Upper lobe of right lung (tissue), 1 donor: ENCODE results near the gene TIAM1. TPM values are rescaled to one million over a fixed set of nuclear protein-coding genes. Genes with fewer than 3 reads are reported as not detected.

Experiments used
- ATAC-seq: fragments of 200-7000 bp; cut with Tn5 transposase; one replicate; pipeline ENCODE4 v1.9.1; 2020; ENCODE audit warnings: mild to moderate bottlenecking, moderate library complexity
- DNase-seq: peaks from one replicate; pipeline ENCODE4 v3.0.0-alpha.2; 2020
- H3K27ac ChIP-seq: fragments of 200-600 bp; one replicate; pipeline ENCODE4 v1.8.0; 2022
- H3K27me3 ChIP-seq: fragments of 200-600 bp; one replicate; pipeline ENCODE4 v1.8.0; 2022; ENCODE audit warnings: mild to moderate bottlenecking
- H3K36me3 ChIP-seq: fragments of 200-600 bp; one replicate; pipeline ENCODE4 v1.8.0; 2022
- H3K4me1 ChIP-seq: fragments of 200-600 bp; one replicate; pipeline ENCODE4 v1.8.0; 2022
- H3K4me3 ChIP-seq: fragments of 200-600 bp; one replicate; pipeline ENCODE4 v1.8.0; 2022; ENCODE audit warnings: mild to moderate bottlenecking
- H3K9me3 ChIP-seq: fragments of 200-600 bp; one replicate; pipeline ENCODE4 v1.8.0; 2022
- intact Hi-C: fragments of 100-400 bp; cut with DNase I; formaldehyde crosslinking; loops from one replicate; pipeline ENCODE4 v1.11.0; 2022
- total RNA-seq: library from RNA; stranded (reverse); fragmentation: NEBNext Ultra II Directional; extraction: Animal tissue kit (Norgen Biotek cat#: 25700); gene quantifications from one replicate; pipeline ENCODE4 v1.2.1, GENCODE V29; 2021
- TF ChIP-seq, protein P1 (sequence below): fragments of 200-600 bp; IDR thresholded peaks from one replicate; pipeline ENCODE4 v1.8.0; 2022; ENCODE audit warnings: antibody characterized with exemption
- donor health status: DM: no; HTN: yes; CAD: no; lungs with severe emphysema.

The TIAM1 gene
- total RNA-seq, 1 donor from 2014 or later, result 27.3 TPM

DNA sequence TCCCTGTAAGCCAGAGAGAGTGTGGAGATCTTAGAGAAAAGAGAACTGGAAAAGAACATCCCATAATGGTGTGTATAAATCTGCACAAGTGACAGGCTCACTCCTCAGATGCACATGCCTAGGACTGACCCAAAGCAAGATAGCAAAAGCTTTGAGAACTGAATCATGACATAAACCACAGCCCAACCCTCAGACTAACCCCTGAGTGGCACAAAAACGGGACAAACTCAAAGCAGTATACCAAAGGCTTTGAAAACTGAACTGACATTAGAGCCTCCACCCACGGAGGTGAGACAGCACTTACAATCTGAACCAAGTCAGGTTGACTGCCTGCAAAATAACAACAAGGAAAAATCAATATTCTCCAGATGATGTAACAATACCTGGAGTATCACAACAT, 70.8 kb downstream of the TIAM1 start:
- Histone ChIP-seq H3K27ac (no peak overlapping the region), H3K4me1 (no peaks in the 10 kb centered on the region), H3K36me3 (no peaks in the 10 kb centered on the region), H3K27me3 (no peaks in the 10 kb centered on the region), H3K9me3 (no peaks in the 10 kb centered on the region), H3K4me3 (no peak overlapping the region)
- intact Hi-C loops, result no loop called here
- ATAC-seq (no peak), DNase-seq (no peak)
- TF ChIP-seq, protein P1, sequence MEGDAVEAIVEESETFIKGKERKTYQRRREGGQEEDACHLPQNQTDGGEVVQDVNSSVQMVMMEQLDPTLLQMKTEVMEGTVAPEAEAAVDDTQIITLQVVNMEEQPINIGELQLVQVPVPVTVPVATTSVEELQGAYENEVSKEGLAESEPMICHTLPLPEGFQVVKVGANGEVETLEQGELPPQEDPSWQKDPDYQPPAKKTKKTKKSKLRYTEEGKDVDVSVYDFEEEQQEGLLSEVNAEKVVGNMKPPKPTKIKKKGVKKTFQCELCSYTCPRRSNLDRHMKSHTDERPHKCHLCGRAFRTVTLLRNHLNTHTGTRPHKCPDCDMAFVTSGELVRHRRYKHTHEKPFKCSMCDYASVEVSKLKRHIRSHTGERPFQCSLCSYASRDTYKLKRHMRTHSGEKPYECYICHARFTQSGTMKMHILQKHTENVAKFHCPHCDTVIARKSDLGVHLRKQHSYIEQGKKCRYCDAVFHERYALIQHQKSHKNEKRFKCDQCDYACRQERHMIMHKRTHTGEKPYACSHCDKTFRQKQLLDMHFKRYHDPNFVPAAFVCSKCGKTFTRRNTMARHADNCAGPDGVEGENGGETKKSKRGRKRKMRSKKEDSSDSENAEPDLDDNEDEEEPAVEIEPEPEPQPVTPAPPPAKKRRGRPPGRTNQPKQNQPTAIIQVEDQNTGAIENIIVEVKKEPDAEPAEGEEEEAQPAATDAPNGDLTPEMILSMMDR, result no peak

DNA sequence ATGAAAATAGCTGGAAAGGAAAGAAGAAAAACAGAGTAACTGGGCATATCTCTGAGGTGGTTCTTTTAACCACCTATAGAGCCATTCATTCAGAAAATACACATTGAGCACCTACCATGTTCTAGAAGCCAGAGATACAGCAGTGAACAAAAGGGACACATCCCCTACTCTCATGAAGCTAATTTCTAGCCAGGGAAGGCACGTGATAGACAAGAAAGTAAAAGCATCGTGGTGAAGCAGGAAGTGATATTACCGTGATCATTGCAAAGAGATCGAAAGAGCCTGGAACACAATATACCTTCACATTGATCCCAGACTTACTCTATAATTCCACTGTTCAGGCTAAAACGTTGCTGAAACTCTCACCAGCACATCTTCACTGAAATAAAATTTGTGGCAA, 76.0 kb downstream of the TIAM1 start:
- no peak for ATAC-seq
- H3K27me3 ChIP-seq, result no peaks in the 10 kb centered on the region
- H3K4me3 ChIP-seq, result no peak overlapping the region
- no peaks in the 10 kb centered on the region for H3K4me1 ChIP-seq
- TF ChIP-seq, protein P1, result no peak
- no peak overlapping the region for H3K27ac ChIP-seq
- no peak for DNase-seq
- H3K36me3 ChIP-seq, result no peaks in the 10 kb centered on the region
- no peaks in the 10 kb centered on the region for H3K9me3 ChIP-seq
- intact Hi-C loops, result no loop called here

DNA sequence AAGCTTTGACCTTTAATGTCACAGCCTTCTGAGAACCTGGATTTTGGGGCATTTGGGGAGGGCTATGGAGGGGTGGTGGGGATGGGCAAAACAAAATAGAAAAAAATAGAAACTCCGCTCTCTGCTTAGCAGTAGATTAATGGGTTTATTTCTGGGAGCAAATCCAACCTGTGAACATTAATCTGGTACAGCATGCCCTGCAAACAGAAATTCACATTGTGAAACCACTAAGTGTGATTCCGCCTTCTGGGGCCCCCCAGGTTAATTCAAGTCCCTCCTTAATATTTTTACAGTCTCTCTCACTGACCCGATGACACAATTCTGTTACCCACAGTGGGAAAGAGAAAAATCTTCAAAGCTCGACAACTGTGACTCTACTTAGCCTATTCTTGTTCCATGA, 76.4 kb downstream of the TIAM1 start:
- DNase-seq, result no peak
- no peak for ATAC-seq
- no peaks in the 10 kb centered on the region for H3K4me1 ChIP-seq
- TF ChIP-seq, protein P1, result no peak
- no peaks in the 10 kb centered on the region for H3K36me3 ChIP-seq
- no peak overlapping the region for H3K4me3 ChIP-seq
- no peaks in the 10 kb centered on the region for H3K27me3 ChIP-seq
- no peaks in the 10 kb centered on the region for H3K9me3 ChIP-seq
- intact Hi-C loops, result no loop called here
- H3K27ac ChIP-seq, result no peak overlapping the region

DNA sequence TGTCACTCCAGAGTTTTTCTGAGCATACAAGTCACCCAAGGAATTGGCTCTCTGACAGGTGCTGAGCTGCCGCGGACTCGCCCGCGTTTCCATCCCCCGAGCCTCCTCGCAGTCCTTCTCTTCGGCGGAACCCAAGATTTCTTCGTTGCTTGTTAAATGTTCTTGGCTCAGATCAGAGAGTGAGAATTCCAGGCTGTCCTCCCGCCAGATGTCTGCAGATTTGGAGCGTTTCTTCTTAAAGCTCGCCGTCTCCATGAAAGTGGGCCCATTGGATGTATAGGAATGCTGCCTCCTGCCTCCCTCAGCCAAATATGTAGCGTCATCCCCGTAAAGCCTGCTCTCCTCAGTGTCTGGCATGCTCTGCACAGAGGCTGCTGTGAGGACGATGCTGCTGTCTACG, 77.8 kb downstream of the TIAM1 start:
- no peak overlapping the region for H3K27ac ChIP-seq
- H3K4me3 ChIP-seq, result no peak overlapping the region
- TF ChIP-seq, protein P1, result no peak
- ATAC-seq (no peak), DNase-seq (no peak)
- H3K36me3 ChIP-seq, result no peaks in the 10 kb centered on the region
- intact Hi-C loops, result no loop called here
- H3K4me1 ChIP-seq, result no peaks in the 10 kb centered on the region
- no peaks in the 10 kb centered on the region for H3K27me3 ChIP-seq
- no peaks in the 10 kb centered on the region for H3K9me3 ChIP-seq

DNA sequence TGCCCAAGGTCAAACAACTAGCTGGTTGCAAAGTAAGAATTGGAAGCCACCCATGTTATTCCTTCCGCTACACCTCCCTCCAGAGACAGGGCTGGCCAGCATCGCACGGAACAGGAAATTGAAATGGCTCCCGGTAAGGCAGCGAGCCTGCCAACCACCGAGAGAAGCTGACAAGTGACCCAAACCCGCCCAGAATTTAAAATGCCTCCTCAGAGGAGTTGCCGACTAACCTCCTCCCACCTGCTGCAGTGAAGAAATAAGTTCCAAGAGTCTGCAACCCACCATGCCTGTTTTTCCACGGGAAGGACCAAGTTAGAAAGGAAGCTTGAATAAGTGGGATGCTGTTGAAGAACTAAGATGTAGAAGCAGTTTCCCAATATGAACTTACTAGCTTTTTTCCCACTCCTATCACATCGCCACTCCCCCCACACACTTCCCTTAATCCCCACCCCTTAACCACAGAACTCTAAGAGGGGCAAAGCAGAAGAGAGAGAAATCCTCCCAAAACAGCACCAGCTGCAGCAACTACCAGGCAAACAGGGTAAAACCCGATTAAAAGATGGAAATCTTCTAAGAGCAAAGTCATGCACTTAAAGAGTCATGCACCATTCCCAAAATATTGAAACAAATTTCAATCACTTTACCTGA, 78.6 kb downstream of the TIAM1 start:
- intact Hi-C loops, result no loop called here

More for the DNA sequence above, 78.6 kb downstream of the TIAM1 start:
- Histone ChIP-seq H3K27ac (no peak overlapping the region), H3K9me3 (no peaks in the 10 kb centered on the region), H3K27me3 (no peaks in the 10 kb centered on the region), H3K4me1 (no peaks in the 10 kb centered on the region), H3K36me3 (no peaks in the 10 kb centered on the region), H3K4me3 (no peak overlapping the region)
- DNase-seq, result no peak
- TF ChIP-seq, protein P1, result no peak
- ATAC-seq, result no peak
